Tibial artery (tissue), 4 donors: Measurements from ENCODE around the gene PCYT2.

ENCODE experiments used
- DNase-seq, 2 donors: peaks; one replicate each; pipeline ENCODE4 v3.0.0-alpha.2; 2019
- H3K27ac ChIP-seq, 2 donors: fragments of 200-600 bp; sonication (generic) in 1 of 2; 1 replicate in 1 of 2; 2 replicates in 1 of 2; pipeline ENCODE4 v1.5.1; 2018 to 2019; ENCODE audit warnings: mild to moderate bottlenecking in 1 of 2
- H3K27me3 ChIP-seq, 2 donors: fragments of 200-600 bp; sonication (generic) in 1 of 2; one replicate each; pipeline versions ENCODE4 v1.5.1 to v1.6.0; 2016 to 2019
- H3K36me3 ChIP-seq, 3 donors: fragments of 200-600 bp; sonication (generic) in 2 of 3; one replicate each; pipeline ENCODE4 v1.5.1; 2016 to 2019; ENCODE audit warnings: mild to moderate bottlenecking in 2 of 3
- H3K4me1 ChIP-seq, 4 donors: fragments of 200-600 bp; sonication (generic) in 2 of 4; 1 replicate in 3 of 4; 2 replicates in 1 of 4; pipeline ENCODE4 v1.5.1; 2016 to 2019
- H3K4me3 ChIP-seq, 2 donors: fragments of 200-600 bp; sonication (generic) in 1 of 2; 1 replicate in 1 of 2; 2 replicates in 1 of 2; pipeline ENCODE4 v1.5.1; 2018 to 2019; ENCODE audit warnings: mild to moderate bottlenecking in 2 of 2
- H3K9me3 ChIP-seq, 3 donors: fragments of 200-600 bp; sonication (generic) in 1 of 3; one replicate each; pipeline ENCODE4 v1.5.1; 2016 to 2019
- CTCF ChIP-seq, 2 experiments: fragments of 200-600 bp in 1 of 2; fragments of 450-650 bp in 1 of 2; IDR thresholded peaks; one replicate each; pipeline ENCODE4 v1.5.1; 2017 to 2019; ENCODE audit warnings: antibody characterized with exemption in 2 of 2, mild to moderate bottlenecking in 1 of 2, moderate library complexity in 1 of 2
- intact Hi-C: fragments of 100-400 bp; cut with DNase I; formaldehyde crosslinking; loops from one replicate; pipeline ENCODE4 v1.15.0; 2023; ENCODE audit warnings: low total_unique reads

Gene PCYT2

DNA sequence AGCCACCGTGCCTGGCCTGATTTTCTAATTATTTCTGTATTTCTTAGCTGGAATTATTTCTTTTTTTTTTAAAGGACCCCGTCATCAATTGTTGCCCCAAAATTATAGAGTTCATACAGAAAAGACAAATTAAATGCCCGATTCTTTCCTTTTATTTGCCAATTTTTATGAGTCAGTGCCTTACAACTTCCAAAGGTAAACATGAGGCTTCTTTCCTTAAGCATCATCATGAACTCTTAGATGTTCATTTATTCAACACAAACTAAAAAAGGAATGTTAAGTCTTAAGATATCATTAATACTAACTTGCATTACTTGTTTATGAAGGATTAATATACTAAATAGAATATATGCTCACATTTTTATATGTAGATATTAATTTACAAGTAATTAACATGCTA lies 32.9 kb downstream of the PCYT2 start:
- peaks cover 3 to 42% (median 18%) of the 10 kb centered on the region in 3 donors for H3K36me3 ChIP-seq

GRCh38 chr17:81877569-81877968 lies 33.6 kb downstream of the PCYT2 start:
- no peak for DNase-seq
- Histone ChIP-seq H3K9me3 (no peaks in the 10 kb centered on the region), H3K27me3 (no peaks in the 10 kb centered on the region), H3K36me3 (peaks cover 3 to 35% (median 18%) of the 10 kb centered on the region in 3 donors), H3K4me3 (no peak overlapping the region), H3K4me1 (peaks cover 0 to 7% (median 4%) of the 10 kb centered on the region in 4 donors), H3K27ac (no peak overlapping the region)
- intact Hi-C loops: no loop called here
- TF ChIP-seq CTCF (IDR thresholded peaks at IDR 0.05): no peak

More for the DNA sequence above, 32.9 kb downstream of the PCYT2 start:
- Histone ChIP-seq H3K27me3 (no peaks in the 10 kb centered on the region), H3K4me3 (no peak overlapping the region), H3K4me1 (no peaks in the 10 kb centered on the region), H3K27ac (no peak overlapping the region), H3K9me3 (no peaks in the 10 kb centered on the region)
- no peak for TF ChIP-seq CTCF (IDR thresholded peaks at IDR 0.05)
- no peak for DNase-seq
- intact Hi-C loops: no loop called here

- peak overlapping the region; percentile 87 to 97 for H3K27ac ChIP-seq
- peak; percentile 93 to 97 for DNase-seq
- intact Hi-C loops: no loop called here
- no peaks in the 10 kb centered on the region for H3K9me3 ChIP-seq
- peak overlapping the region; percentile 61 to 94 for H3K4me3 ChIP-seq
- TF ChIP-seq CTCF (IDR thresholded peaks at IDR 0.05): peak; percentile 20 to 26
- H3K36me3 ChIP-seq: peaks cover 7 to 32% (median 22%) of the 10 kb centered on the region in 3 donors
- no peaks in the 10 kb centered on the region for H3K27me3 ChIP-seq
- H3K4me1 ChIP-seq: peaks cover 0 to 49% (median 32%) of the 10 kb centered on the region in 4 donors
Observed at GRCh38 chr17:81871387-81872230, 39.6 kb downstream of the PCYT2 start.

DNA sequence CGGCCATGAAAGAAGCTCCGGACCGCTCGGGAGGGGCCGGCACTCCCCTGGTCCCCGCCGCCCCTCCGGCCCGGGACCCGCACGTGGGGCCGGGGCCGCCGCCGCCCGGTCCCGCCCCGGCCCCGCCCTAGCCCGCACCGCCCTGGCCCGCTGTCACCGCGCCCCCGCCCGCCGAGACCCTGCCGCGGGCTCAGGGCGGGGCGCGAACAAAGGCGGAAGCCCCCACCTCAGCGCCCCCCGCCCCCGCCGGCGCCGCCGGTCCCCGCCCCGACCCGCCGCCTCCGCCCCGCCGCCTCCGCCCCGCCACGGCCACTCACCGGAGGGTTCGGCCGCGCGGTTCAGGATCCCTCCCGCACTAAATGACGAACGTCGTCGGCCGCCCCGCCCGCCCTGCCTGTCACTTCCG lies 40.2 kb downstream of the PCYT2 start, which contains the start of gene ARHGDIA:
ARHGDIA (minus strand) TSS at position 357 of the 406 bp plus-strand sequence. CDS start 1,407 bp downstream, outside the sequence.
- peak within 1 kb of the TSS; percentile 61 to 94 for H3K4me3 ChIP-seq
- no peak for TF ChIP-seq CTCF (IDR thresholded peaks at IDR 0.05)
- intact Hi-C loops: no loop called here
- no peak for DNase-seq
- H3K27ac ChIP-seq: peak within 1 kb of the TSS; percentile 87 to 97
- H3K4me1 ChIP-seq: peaks cover 0 to 54% (median 32%) of the 10 kb centered on the region in 4 donors
- H3K36me3 ChIP-seq: peaks cover 7 to 38% (median 22%) of the 10 kb centered on the region in 3 donors
- H3K9me3 ChIP-seq: no peaks in the 10 kb centered on the region
- H3K27me3 ChIP-seq: no peaks in the 10 kb centered on the region

DNA sequence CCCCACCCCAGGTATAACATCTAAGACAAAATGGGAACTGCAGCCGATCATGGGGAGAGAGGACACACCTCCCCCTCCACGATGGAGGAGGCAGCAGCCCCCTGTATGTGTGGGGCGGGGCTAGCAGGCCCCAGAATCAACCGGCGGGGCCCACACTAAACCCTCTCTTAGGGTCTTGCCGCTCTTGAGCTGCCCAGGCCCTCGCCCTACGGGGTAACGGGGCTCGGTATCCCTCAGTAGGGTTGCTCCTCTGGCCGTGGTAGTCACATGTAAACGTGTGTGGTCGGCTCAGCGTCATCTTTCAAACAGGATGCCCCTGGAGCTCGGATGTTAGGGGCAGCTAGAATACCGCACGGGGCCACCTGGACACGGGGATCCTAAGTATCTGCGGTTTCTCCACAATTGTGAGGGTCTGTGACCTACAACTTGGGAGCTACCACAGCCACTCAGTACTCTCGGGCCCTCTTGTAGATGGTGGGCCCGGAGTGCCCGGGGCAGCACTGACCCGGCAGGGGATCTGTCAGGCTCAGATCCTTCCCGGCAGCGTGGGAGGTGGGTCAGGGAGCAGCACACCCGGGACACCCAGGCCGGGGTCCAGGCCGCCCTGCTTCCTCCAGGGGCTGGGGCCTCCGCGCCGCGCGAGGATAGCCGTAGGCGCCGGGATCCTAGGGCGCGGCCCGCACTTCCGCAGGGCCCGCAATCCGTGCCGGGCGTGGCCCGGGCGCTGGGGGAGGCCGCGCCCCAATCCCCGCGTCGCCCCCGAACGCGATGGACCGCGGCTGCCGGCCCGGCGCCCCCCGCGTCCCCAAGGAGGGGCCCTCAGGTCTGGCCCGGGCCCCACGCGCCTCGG lies 40.8 kb downstream of the PCYT2 start:
- no peak for TF ChIP-seq CTCF (IDR thresholded peaks at IDR 0.05)
- Histone ChIP-seq H3K27ac (peak overlapping the region; percentile 87 to 97), H3K4me1 (peaks cover 0 to 59% (median 32%) of the 10 kb centered on the region in 4 donors), H3K36me3 (peaks cover 7 to 43% (median 22%) of the 10 kb centered on the region in 3 donors), H3K9me3 (no peaks in the 10 kb centered on the region), H3K4me3 (peak overlapping the region; percentile 61 to 94), H3K27me3 (no peaks in the 10 kb centered on the region)
- intact Hi-C loops: no loop called here
- DNase-seq: no peak
